Measurements from ENCODE around the gene STXBP5. TPM values are rescaled to one million over a fixed set of nuclear protein-coding genes. Genes with fewer than 3 reads are reported as not detected.
"Not testable (repeated sequence)": the region's sequence is repeated elsewhere in the genome, so short reads cannot be mapped to it uniquely, and the experiment has no call there.

The STXBP5 gene
- total RNA-seq, 1 donor from 2014 or later = 22.3 TPM

DNA sequence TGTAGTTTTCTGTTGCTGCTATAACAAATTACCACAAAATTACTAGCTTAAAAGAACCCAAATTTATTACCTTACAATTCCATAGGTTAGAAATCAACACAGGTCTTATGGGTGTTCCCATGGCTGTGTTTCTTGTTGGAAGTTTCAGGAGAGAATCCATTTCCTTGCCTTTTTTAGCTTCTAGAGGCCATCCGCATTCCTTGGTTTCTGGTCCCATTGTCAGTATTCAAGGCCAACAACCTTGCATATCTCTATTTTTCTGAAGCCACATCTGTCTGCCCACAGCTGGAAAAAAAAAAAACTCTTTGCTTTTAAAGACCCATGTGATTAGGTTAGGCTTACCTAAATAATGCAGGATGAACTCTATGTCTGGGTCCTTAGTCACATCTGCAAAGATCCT lies 174.6 kb downstream of the STXBP5 start:
- ChIA-PET CTCF (no interaction called here), POLR2A (no interaction called here)
- H3K4me1 Mint-ChIP-seq = no peaks in the 10 kb centered on the region
- intact Hi-C loops (cut with micrococcal nuclease) = no loop called here
- H3K36me3 Mint-ChIP-seq (ENCODE audit: low read depth) = peaks cover 49% of the 10 kb centered on the region
- H3K27ac Mint-ChIP-seq = no peak overlapping the region
- no peak for ATAC-seq (ENCODE audit: low read depth)
- H3K27me3 Mint-ChIP-seq = no peaks in the 10 kb centered on the region
- no peak for DNase-seq
- no peak overlapping the region for H3K4me3 Mint-ChIP-seq
- no peaks in the 10 kb centered on the region for H3K9me3 Mint-ChIP-seq
- TF ChIP-seq, protein P1, sequence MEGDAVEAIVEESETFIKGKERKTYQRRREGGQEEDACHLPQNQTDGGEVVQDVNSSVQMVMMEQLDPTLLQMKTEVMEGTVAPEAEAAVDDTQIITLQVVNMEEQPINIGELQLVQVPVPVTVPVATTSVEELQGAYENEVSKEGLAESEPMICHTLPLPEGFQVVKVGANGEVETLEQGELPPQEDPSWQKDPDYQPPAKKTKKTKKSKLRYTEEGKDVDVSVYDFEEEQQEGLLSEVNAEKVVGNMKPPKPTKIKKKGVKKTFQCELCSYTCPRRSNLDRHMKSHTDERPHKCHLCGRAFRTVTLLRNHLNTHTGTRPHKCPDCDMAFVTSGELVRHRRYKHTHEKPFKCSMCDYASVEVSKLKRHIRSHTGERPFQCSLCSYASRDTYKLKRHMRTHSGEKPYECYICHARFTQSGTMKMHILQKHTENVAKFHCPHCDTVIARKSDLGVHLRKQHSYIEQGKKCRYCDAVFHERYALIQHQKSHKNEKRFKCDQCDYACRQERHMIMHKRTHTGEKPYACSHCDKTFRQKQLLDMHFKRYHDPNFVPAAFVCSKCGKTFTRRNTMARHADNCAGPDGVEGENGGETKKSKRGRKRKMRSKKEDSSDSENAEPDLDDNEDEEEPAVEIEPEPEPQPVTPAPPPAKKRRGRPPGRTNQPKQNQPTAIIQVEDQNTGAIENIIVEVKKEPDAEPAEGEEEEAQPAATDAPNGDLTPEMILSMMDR (IDR thresholded peaks at IDR 0.05) = no peak

GRCh38 chr6:147380841-147381240 lies 176.6 kb downstream of the STXBP5 start:
- intact Hi-C loops (cut with micrococcal nuclease) = loop anchor here (10.0 kb wide), 1 partner anchor 526 kb away; no protein-coding TSS in a partner anchor
- H3K27ac Mint-ChIP-seq; POLR2A ChIA-PET; H3K27me3 Mint-ChIP-seq; H3K9me3 Mint-ChIP-seq; CTCF ChIA-PET; ATAC-seq (ENCODE audit: low read depth); DNase-seq; H3K4me1 Mint-ChIP-seq; H3K4me3 Mint-ChIP-seq: not testable (repeated sequence)
- peaks cover 60% of the 10 kb centered on the region for H3K36me3 Mint-ChIP-seq (ENCODE audit: low read depth)

- ATAC-seq (ENCODE audit: low read depth) = no peak
- intact Hi-C loops (cut with micrococcal nuclease) = loop anchor here (10.0 kb wide), 1 partner anchor 527 kb away; no protein-coding TSS in a partner anchor
- Mint-ChIP-seq H3K27me3 (no peaks in the 10 kb centered on the region), H3K9me3 (no peaks in the 10 kb centered on the region), H3K4me1 (no peaks in the 10 kb centered on the region), H3K27ac (no peak overlapping the region), H3K36me3 (ENCODE audit: low read depth) (peaks cover 56% of the 10 kb centered on the region), H3K4me3 (no peak overlapping the region)
- TF ChIP-seq, protein P1 (IDR thresholded peaks at IDR 0.05) = no peak
- DNase-seq = no peak
- POLR2A ChIA-PET = no interaction called here
- CTCF ChIA-PET = no interaction called here
These were observed 177.5 kb downstream of the STXBP5 start for GRCh38 chr6:147381712-147382111.

GRCh38 chr6:147382945-147383554 lies 178.8 kb downstream of the STXBP5 start:
- Mint-ChIP-seq H3K4me1 (no peaks in the 10 kb centered on the region), H3K4me3 (no peak overlapping the region), H3K27me3 (no peaks in the 10 kb centered on the region), H3K27ac (no peak overlapping the region), H3K36me3 (ENCODE audit: low read depth) (peaks cover 56% of the 10 kb centered on the region), H3K9me3 (no peaks in the 10 kb centered on the region)
- no peak for DNase-seq
- ChIA-PET POLR2A (no interaction called here), CTCF (no interaction called here)
- ATAC-seq (ENCODE audit: low read depth) = no peak
- intact Hi-C loops (cut with micrococcal nuclease) = loop anchor here (10.0 kb wide), 1 partner anchor 528 kb away; no protein-coding TSS in a partner anchor
- TF ChIP-seq, protein P1 (IDR thresholded peaks at IDR 0.05) = no peak

DNA sequence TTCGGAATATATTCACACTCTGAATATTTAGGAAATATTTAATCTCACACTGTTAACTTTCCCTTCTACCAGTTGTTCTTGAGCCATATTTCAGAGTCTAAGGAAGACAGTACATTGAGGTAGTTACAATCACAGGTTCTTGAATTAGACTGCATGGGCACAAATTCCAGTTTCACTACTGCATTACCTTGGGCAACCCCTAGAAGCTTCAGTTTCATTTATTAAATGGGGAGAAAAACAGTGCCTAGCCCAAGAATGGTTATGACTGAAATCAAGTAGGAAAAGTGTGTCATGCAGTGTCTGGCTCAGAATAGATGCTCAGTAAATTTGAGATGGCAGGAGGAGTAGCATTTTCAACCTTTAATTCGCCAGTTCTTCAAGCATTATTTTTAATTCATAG lies 179.8 kb downstream of the STXBP5 start:
- TF ChIP-seq, protein P1 (IDR thresholded peaks at IDR 0.05) = no peak
- no peak overlapping the region for H3K4me3 Mint-ChIP-seq
- POLR2A ChIA-PET = no interaction called here
- H3K27ac Mint-ChIP-seq = no peak overlapping the region
- ATAC-seq (ENCODE audit: low read depth) (no peak), DNase-seq (no peak)
- intact Hi-C loops (cut with micrococcal nuclease) = loop anchor here (10.0 kb wide), 1 partner anchor 529 kb away; no protein-coding TSS in a partner anchor
- CTCF ChIA-PET = no interaction called here
- H3K4me1 Mint-ChIP-seq = no peaks in the 10 kb centered on the region
- H3K9me3 Mint-ChIP-seq = no peaks in the 10 kb centered on the region
- no peaks in the 10 kb centered on the region for H3K27me3 Mint-ChIP-seq
- peaks cover 51% of the 10 kb centered on the region for H3K36me3 Mint-ChIP-seq (ENCODE audit: low read depth)

Data from activated B cell treated with CpG ODN at 0.5 μM for 24 hours (primary cell).